Measurements from ENCODE around the gene GALNS. TPM values are rescaled to one million over a fixed set of nuclear protein-coding genes. Genes with fewer than 3 reads are reported as not detected.
A peak's percentile ranks its signal among the peaks of the same experiment; 100 is the strongest.
"Not testable (repeated sequence)": the region's sequence is repeated elsewhere in the genome, so short reads cannot be mapped to it uniquely, and the experiment has no call there.

The GALNS gene, protein sequence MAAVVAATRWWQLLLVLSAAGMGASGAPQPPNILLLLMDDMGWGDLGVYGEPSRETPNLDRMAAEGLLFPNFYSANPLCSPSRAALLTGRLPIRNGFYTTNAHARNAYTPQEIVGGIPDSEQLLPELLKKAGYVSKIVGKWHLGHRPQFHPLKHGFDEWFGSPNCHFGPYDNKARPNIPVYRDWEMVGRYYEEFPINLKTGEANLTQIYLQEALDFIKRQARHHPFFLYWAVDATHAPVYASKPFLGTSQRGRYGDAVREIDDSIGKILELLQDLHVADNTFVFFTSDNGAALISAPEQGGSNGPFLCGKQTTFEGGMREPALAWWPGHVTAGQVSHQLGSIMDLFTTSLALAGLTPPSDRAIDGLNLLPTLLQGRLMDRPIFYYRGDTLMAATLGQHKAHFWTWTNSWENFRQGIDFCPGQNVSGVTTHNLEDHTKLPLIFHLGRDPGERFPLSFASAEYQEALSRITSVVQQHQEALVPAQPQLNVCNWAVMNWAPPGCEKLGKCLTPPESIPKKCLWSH
- polyA plus RNA-seq (ENCODE audit: insufficient read length in 4 of 4): 10 to 100 TPM; 18.5 to 28.2 (median 25.7) TPM

DNA sequence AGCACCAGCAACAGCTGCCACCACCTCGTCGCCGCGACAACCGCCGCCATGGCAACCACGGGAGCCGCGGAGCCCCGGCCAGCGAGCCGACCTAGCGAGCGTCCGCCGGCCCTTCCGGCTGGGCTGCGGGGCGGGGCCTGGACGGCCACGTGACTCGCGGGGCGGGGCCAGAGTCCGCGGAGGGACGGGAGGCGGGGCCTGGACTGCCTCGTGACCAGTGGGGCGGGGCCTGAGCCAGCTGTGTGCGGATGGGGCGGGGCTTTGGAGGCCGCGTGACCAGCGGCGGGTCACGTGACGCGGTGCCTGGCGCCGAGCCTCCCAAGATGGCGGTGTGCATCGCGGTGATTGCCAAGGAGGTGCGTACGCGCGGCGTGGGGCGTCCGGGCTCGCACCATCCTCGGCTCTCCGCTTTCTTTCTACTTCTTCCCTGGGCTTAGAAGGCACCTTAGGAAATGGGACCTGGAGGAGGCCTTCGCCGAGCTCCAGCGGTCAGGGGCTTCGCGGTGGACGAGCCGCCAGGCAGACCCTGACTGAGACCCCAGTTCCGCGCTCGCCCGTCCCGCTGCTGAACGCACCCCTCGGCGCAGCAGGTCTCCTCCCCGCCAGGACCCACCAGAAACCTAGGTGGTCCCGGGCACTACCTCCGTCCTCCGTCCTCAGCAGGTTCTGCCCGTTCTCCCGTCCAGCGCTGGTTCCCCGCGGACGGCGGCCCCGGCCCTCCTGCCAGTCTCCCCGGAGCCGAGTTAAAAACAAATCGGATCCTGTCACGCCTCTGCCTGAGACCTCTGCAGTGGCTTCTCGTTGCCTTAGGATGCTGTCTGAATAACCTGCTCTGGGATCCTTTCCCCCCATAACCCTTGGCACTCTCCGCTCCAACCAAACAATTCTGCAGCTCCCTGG, at the start of gene GALNS, which contains the start of gene TRAPPC2L:
Gene GALNS, minus strand, starts transcription at position 120 of the 900 bp plus-strand sequence. Its CDS starts 70 bp downstream, at position 50.
Gene TRAPPC2L, plus strand, starts transcription at position 300 of the 900 bp plus-strand sequence. Its CDS starts 24 bp downstream, at position 324.
- peak; percentile 74 to 92 (median 90) for DNase-seq (ENCODE audit: low read depth in 4 of 4, low spot score in 2 of 4)

DNA sequence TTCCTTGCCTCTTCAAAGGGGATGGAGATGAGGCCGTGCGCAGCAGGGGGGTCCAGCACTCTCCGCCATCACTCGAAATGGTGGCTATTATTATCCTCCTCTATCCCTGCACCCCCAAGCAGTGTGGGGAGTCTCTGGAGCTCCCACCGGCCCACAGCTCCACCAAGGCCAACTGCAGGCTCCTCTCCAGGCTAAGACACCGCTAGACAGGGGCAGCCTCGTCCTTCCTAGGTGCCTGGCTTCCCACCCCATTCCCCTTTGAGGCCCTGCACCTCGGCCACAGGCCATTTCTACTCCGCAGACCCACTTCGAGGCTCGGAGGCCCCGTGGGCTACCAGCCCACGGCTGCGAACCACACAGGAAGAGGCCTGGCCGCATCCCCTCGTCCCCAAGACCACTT, 49.3 kb upstream of the GALNS start:
- DNase-seq (ENCODE audit: low read depth in 4 of 4, low spot score in 2 of 4): no peak

DNA sequence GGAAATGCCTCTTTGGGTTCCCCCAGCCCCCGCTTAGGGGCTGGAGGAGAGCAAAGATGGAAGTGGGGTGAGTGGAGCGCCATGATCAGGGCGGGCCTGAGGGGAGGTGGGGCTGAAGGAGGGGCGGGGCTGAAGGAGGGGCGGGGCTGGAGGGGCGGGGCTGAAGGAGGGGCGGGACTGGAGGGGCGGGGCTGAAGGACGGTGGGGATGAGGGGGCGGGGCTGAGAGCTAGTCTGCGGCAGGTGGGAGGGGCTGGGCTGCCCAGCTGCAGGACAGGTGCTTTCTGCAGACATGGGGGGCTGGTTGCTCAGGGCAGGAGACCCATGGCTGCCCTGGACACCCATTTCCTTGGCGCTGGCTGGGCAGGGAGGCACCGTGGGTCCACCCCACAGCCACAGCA, 48.8 kb upstream of the GALNS start:
- DNase-seq (ENCODE audit: low read depth in 4 of 4, low spot score in 2 of 4): no peak

DNA sequence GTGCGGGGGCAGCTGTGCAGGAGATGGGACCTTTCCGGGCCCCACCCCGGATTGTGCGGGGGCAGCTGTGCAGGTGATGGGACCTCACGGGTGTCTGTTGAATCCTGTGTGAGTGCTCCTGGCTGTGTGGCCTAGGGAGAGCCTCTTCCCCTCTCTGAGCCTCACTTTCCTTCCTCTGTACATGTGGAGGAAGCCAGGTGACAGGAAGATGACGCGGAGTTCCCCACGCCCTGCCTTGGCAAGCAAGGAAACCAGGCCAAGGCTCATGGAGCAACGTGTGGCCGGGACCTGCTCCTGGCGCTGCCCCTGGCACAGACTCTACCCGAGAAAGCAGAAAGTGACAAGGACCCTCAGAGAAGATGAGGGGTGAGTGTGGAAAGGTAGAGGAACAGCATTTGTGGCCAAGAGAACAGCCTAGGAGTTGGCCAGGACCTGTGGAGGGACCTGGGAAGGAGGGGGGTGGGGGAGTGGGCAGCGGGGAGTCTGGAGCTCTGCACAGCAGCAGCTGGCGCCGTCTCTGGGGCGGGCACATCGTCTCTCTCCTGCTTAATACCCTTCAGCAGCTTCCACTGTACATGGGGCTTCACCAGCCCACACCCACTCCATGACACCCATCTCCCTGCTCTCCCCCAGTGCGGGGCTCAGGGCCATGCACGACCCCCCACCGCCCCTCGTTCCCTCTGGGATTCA, 48.1 kb upstream of the GALNS start:
- no peak for DNase-seq (ENCODE audit: low read depth in 4 of 4, low spot score in 2 of 4)

DNA sequence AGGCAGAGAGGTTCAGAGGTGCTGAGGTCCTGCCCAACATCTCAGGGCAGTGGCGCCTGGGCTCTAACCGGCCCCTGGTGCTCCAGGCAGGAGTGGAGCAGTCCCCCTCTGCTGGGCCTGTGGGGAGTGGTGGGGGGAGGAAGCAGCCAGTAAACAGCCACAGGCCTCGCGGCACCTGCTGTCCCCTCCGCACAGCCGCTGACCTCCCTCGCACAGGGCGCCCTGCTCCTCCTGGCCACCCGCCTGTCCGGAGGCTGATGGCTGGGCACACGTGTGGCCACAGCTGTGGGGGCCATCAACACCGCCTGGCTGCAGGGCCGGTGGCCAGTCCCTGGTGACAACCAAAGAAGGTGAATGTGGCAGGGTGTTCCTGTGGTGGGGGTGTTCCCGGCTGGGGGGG, 46.5 kb upstream of the GALNS start:
- no peak for DNase-seq (ENCODE audit: low read depth in 4 of 4, low spot score in 2 of 4)

DNA sequence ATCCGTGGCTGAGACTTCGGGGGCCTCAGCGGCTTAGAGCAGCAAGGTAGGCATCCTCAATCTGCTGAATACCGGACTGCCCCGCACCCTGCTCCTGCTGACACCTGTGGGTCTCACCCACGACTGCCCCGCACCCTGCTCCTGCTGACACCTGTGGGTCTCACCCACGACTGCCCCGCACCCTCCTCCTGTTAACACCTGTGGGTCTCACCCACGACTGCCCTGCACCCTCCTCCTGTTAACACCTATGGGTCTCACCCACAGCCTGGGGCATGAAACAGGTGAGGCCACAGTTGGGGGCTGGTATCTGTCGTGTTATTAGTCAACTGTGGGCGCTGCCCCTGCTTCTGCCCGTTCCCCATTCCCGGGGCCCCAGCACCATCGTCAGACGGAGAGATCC, 46.0 kb upstream of the GALNS start:
- no peak for DNase-seq (ENCODE audit: low read depth in 4 of 4, low spot score in 2 of 4)

DNA sequence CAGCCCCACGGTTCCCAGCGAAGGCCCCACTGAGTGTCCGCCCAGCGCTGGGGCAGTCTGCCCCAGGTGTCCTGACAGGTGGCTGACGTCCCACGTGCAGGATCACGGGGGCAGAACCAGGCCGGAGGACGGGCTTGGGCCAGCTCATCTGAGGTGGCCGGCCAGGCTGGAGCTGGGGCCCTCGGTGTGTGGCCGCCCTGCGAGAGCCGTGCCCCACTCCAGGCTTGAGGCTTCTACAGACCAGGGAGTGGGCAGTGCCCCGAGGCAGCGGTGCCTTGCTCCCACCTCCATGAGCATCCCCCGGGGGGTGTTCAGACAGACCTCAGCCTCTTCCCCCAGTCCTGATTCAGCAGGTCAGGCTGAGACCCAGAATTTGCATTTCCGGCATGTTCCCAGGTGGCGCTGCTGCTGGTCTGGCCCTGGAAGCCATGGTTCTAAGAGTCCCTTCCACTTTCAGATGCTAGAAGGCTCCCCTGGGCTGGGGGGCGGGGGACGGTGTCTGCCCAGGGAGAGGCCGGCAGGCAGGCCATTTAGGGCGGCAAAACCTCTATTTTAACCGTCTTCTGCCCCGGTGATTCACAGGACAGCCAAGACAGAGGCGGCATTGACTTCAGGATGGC, 45.1 kb upstream of the GALNS start:
- DNase-seq (ENCODE audit: low read depth in 4 of 4, low spot score in 2 of 4): no peak

DNA sequence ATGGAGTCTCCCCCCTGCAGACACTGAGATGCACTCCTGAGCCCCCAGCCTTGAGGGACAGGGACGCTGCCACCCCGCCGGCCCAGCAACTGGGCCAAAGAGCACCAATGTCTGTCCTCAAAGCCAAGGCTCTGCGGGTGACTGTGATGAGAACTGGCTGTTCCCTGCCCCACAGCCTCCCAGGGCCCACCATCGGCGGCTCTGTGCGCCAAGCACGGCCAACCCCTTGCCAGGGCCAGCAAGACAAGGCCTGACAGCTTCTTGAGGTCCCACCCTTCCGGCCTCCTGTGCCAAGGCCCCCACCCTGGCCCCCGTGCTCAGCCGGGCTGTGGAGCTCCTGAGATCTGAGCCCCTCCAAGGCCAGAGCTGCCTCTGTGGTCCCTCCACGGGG, 43.9 kb upstream of the GALNS start:
- DNase-seq (ENCODE audit: low read depth in 4 of 4, low spot score in 2 of 4): no peak

DNA sequence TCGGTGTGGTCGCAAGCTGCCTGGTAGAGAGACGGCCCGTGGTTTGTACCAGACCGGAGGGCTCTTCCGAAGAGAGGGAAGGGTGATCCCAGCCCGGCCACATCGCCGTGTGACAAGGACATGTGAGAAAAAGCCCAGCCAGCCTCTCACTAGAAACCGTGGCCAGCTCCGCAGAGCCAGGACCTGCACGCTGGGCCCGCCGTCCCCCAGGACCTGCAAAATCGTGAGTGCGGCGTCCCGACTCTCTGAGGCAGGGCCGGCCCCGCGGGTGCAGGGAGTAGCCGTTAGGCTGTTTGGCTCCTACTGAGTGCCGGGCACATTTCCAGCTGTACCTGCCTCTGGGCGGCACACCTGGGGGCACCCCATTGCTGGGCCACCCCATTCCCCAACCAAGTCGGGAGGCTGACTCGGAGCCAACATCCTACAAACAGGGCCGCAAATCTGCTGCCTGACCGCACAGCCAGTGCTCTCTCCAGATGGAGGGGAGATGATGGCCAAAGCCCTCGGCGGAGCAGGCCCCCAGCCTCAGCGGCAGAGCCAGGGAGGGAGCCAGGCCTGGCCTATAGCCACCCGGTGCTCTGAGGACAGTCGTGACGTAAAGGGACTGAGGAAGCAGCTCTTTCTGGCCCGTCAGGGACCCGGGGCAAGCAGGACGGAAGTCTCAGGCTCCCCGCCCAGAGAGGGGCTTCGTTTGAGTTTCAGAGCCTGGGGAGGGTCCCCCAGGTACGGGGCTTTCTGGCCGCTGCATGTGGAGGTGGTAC, 43.3 kb upstream of the GALNS start:
- DNase-seq (ENCODE audit: low read depth in 4 of 4, low spot score in 2 of 4): no peak

DNA sequence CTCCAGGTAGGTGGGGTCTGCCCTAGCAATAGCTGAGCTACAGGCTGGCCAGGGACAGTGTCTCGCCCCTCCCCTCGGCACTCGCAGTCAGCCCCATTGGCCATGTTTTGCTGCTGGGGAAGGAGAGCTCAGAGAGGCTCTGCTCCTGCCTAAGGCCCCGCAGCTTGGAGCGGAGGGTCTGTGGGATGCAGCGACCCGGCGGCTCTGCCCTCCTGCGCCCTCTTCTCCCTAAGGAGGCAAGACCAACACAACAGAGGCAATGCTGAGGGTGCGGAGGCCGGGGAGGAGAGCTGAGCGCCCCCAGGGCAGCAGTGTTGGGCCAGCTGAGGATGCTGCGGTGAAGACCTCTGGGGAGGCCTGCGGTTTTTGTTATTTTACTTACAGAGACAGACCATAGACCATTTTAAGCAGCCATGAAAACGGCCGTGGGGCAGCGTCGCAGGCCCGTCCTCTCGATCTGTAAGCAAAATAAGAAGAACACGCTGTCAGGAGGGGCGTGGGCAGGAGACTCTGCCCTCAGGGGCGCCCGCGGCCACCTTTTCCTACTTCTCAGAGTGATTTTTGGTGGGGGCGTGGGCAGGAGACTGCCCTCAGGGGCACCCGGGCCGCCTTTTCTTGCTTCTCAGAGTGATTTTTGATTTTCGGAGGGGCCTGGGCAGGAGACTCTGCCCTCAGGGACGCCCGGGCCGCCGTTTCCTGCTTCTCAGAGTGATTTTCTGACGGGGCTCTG, 41.1 kb upstream of the GALNS start:
- no peak for DNase-seq (ENCODE audit: low read depth in 4 of 4, low spot score in 2 of 4)

DNA sequence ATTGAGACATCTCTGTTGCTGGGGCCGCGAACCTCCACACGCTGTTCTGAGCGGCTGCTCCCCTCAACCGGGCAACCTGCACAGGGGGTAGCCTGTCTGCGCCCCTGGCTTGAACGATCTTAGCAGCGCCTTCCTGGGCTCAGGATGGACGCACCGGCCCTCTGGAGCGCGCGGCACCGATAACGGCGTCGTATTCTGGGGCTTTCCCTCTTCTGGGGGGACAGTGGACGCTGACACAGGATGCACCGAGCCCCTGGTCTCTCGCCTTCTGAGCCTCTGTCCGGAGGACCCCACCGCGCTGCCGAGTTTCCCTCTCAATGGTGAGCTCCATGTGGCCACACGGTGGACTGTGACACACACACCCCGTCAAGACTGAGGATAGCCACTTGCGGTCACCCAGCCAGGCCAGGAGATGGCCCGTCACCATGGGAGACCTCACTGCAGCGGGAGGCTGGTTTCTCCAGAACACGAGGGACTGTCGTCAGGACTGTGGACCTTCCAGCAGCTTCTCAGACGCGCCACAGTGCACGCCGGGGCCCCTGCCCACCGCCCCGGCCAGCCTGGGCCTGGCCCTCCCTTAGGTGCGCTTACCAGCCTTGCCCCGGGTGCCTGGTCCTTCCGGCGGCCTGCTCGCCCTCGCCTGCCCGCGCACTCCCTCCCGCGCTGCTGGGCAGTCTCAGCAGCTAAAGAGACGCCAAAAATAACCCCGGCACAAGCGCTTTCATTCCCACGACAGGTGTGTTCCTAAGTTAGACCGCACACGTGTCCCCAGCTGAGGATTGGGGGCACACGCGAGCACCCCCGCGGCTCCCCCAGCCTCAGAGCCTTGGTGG, 39.7 kb upstream of the GALNS start:
- DNase-seq (ENCODE audit: low read depth in 4 of 4, low spot score in 2 of 4): no peak

DNA sequence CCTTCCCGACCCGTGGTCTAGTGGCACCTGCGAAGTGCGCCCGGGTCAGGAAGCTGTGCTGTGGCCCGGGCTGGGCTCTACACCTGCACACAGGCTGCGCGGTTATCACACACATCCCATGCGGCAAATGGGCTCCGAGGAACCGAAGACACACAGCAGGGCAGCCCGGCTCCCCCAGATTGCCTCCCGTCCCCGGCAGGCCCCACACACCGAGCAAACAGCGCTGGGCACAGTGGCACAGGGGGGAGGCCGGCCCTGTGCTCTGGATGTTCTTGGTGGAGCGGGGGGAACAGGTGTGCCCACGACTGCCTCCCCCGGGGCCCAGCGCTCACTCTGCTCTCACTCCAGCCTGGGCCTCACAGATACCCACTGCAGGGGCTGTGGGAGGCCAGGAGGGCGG, 38.6 kb upstream of the GALNS start:
- DNase-seq (ENCODE audit: low read depth in 4 of 4, low spot score in 2 of 4): no peak

DNA sequence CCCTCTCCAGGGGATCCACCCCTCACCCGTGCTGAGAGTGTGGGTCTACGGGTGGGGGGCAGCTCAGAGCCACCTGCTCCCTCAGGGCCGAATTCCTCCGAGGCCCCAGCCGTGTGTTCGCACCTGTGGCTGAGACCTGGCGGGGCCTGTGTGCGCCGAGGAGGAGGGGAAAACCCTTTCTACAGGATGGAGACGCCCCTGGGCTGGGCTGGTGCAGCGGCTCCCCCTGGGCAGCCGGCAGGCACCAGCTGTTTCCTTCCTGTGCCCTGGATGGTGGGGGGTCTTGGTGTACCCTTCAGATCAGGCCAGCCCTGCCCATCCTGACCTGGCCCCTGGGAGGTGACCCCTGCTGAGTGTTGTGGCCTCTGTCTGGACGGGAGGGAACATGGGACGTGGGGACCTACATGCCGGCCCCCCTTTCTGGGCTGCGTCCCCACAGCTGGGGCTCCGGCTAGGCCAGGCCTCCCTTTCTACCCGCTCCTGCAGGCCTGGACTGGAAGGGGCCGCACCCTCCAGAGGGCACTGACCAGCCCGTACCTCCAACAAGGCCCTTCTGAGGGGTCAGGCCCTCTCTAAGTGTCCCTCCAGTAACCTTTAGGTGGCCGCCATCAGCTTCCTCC, 38.0 kb upstream of the GALNS start:
- DNase-seq (ENCODE audit: low read depth in 4 of 4, low spot score in 2 of 4): no peak

DNA sequence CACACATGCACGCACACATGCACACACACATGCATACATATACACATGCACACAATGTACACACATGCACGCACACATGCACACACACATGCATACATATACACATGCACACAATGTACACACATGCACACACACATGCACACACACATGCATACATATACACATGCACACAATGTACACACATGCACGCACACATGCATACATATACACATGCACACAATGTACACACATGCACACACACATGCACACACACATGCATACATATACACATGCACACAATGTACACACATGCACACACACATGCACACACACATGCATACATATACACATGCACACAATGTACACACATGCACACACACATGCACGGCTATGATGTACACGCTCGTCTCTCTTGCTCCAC, 37.5 kb upstream of the GALNS start:
- DNase-seq (ENCODE audit: low read depth in 4 of 4, low spot score in 2 of 4): not testable (repeated sequence)

DNA sequence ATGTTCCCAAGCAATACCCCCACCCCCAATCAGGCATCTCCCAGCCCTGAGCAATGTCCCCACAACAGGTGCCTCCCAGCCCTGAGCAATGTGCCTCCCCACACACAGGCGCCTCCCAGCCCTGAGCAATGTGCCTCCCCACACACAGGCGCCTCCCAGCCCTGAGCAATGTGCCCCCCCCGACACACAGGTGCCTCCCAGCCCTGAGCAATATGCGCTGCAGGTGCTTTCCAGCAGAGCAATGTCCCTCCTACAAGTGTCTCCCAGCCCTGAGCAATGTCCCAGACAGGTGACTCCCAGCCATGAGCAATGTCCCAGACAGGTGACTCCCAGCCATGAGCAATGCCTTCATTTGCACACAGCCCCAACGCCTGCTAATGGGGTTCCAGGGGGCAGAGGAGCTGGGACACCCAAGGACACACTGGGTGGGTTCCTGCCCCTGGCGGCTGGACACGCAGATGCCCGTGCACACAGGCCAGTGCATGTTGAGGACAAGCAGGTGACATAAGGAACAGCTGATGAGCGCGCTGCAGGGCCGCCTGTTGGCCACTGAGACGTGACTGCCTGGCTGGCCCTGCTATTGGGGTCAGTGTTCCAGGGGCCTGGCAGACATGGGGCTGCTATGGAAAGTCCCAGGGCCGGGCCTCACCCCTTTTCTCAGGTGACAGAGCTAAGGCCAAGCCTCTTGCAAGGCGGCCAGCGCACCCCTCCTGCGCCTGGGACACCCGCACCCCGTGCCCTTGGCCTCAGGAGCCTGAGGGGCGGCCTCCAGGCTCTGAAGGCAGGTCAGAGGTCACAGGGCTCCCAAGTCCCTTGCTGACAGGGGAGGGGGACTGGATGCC, 36.6 kb upstream of the GALNS start:
- no peak for DNase-seq (ENCODE audit: low read depth in 4 of 4, low spot score in 2 of 4)

DNA sequence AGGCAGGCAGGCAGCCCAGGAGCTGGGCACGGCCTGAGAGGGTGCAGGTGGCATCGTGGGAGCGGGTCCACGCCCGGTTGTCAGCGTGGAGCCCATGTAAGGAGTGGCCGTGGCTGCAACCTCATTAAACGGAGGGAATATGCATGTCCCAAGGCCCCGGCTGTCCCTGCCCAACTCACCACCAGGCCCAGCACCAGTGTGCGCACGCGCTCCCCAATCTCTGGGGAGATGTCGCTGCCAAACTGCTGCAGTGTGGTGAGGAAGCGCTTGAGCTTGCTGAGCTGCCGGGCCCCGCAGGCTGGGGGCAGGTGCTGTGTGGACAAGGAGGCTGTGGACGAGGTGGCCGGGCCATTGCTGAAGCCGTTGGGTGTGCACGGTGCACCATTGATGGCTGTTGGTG, 35.3 kb upstream of the GALNS start:
- no peak for DNase-seq (ENCODE audit: low read depth in 4 of 4, low spot score in 2 of 4)

DNA sequence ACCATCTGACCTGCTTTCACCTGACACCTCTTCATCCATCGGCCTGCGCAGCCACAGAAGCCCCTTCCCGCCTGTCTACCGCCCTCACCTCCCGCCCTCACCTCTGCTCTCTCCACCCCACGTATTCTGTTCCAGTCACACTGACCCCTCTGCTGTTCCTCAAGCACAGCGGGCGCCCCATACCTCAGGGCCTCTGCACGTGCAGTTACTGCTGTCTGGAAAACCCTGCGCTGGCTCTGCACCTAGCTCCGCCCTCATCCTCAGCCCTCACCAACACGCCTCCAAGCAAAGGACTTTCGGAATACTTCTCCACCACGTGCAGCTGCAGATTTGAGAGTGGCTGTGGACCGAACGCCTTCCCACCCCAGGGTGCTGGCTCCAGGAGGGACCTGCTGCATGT, 34.3 kb upstream of the GALNS start:
- no peak for DNase-seq (ENCODE audit: low read depth in 4 of 4, low spot score in 2 of 4)

All from left renal cortex interstitium (tissue), 4 donors.